Measurements from ENCODE around the gene ACSL1. TPM values are rescaled to one million over a fixed set of nuclear protein-coding genes. Genes with fewer than 3 reads are reported as not detected.
"Not testable (repeated sequence)": the region's sequence is repeated elsewhere in the genome, so short reads cannot be mapped to it uniquely, and the experiment has no call there.

ACSL1 gene
- polyA plus RNA-seq, 1 donor from 2014 or later = 30.7 TPM

DNA sequence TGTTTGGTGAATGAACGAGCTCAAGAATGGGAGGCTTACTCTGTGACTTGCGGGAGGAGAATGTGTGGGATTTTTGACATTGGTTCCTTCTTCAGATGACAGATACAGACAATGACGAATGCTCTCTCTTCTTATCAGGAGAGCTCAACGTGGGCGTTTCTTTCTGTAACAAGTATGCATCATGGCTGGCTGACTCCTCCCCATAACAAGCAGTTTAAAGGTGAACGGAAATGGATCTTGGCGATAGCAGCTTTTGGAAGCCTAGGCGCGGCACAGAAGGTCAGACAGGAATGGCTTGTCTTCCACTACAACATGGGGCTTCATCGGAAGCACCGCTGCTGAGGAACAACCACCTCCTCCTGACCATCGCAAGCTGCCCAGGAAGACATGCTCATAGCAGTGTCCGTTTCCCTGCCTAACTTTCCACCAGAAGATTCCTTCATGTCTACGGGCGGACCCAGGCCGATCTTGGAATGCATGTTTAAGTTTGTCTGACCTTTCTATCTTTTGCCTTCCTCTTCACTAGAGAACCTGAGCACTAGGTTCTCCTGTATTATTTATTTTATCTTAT lies 18.3 kb upstream of the ACSL1 start:
- no peaks in the 10 kb centered on the region for H3F3A ChIP-seq (ENCODE audit: insufficient read depth, low read length, poor library complexity, severe bottlenecking)
- H3K9me3 ChIP-seq (ENCODE audit: low read length) = no peaks in the 10 kb centered on the region
- no peak overlapping the region for H3K27ac ChIP-seq (ENCODE audit: low read length)
- H2AFZ ChIP-seq (ENCODE audit: low read depth, low read length) = no peak overlapping the region
- H3K4me3 ChIP-seq (ENCODE audit: low read length) = no peak overlapping the region
- H3K9ac ChIP-seq (ENCODE audit: low read length) = no peak overlapping the region
- H3K4me2 ChIP-seq (ENCODE audit: low read length) = no peak overlapping the region
- no peaks in the 10 kb centered on the region for H4K20me1 ChIP-seq (ENCODE audit: insufficient read depth)
- no peaks in the 10 kb centered on the region for H3K27me3 ChIP-seq (ENCODE audit: insufficient read depth, low read depth, low read length)
- H3K9me2 ChIP-seq (ENCODE audit: insufficient read depth, low read length) = no peaks in the 10 kb centered on the region
- TF ChIP-seq SMC3 (conservative IDR thresholded peaks at IDR 0.05; ENCODE audit: poor library complexity) (no peak), TAF1 (IDR thresholded peaks at IDR 0.05; ENCODE audit: low read depth) (no peak), POLR2AphosphoS5 (IDR thresholded peaks at IDR 0.05) (no peak), RAD21 (conservative IDR thresholded peaks at IDR 0.05) (no peak), EZH2 (IDR thresholded peaks at IDR 0.05; ENCODE audit: borderline replicate concordance, insufficient read depth, low read length, poor library complexity, severe bottlenecking) (no peak), MXI1 (conservative IDR thresholded peaks at IDR 0.05; ENCODE audit: poor library complexity, severe bottlenecking) (no peak), EP300 (conservative IDR thresholded peaks at IDR 0.05; ENCODE audit: poor library complexity, severe bottlenecking) (no peak)
- TF ChIP-seq, protein P1, sequence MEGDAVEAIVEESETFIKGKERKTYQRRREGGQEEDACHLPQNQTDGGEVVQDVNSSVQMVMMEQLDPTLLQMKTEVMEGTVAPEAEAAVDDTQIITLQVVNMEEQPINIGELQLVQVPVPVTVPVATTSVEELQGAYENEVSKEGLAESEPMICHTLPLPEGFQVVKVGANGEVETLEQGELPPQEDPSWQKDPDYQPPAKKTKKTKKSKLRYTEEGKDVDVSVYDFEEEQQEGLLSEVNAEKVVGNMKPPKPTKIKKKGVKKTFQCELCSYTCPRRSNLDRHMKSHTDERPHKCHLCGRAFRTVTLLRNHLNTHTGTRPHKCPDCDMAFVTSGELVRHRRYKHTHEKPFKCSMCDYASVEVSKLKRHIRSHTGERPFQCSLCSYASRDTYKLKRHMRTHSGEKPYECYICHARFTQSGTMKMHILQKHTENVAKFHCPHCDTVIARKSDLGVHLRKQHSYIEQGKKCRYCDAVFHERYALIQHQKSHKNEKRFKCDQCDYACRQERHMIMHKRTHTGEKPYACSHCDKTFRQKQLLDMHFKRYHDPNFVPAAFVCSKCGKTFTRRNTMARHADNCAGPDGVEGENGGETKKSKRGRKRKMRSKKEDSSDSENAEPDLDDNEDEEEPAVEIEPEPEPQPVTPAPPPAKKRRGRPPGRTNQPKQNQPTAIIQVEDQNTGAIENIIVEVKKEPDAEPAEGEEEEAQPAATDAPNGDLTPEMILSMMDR (IDR thresholded peaks at IDR 0.05; ENCODE audit: poor library complexity, severe bottlenecking) = no peak
- TF ChIP-seq, protein P2, sequence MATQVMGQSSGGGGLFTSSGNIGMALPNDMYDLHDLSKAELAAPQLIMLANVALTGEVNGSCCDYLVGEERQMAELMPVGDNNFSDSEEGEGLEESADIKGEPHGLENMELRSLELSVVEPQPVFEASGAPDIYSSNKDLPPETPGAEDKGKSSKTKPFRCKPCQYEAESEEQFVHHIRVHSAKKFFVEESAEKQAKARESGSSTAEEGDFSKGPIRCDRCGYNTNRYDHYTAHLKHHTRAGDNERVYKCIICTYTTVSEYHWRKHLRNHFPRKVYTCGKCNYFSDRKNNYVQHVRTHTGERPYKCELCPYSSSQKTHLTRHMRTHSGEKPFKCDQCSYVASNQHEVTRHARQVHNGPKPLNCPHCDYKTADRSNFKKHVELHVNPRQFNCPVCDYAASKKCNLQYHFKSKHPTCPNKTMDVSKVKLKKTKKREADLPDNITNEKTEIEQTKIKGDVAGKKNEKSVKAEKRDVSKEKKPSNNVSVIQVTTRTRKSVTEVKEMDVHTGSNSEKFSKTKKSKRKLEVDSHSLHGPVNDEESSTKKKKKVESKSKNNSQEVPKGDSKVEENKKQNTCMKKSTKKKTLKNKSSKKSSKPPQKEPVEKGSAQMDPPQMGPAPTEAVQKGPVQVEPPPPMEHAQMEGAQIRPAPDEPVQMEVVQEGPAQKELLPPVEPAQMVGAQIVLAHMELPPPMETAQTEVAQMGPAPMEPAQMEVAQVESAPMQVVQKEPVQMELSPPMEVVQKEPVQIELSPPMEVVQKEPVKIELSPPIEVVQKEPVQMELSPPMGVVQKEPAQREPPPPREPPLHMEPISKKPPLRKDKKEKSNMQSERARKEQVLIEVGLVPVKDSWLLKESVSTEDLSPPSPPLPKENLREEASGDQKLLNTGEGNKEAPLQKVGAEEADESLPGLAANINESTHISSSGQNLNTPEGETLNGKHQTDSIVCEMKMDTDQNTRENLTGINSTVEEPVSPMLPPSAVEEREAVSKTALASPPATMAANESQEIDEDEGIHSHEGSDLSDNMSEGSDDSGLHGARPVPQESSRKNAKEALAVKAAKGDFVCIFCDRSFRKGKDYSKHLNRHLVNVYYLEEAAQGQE (IDR thresholded peaks at IDR 0.05; ENCODE audit: borderline replicate concordance) = no peak
- H3K36me3 ChIP-seq (ENCODE audit: insufficient read depth, low read length) = no peaks in the 10 kb centered on the region
- H3K79me2 ChIP-seq (replicated peaks; ENCODE audit: insufficient read depth, low read length) = no peaks in the 10 kb centered on the region

DNA sequence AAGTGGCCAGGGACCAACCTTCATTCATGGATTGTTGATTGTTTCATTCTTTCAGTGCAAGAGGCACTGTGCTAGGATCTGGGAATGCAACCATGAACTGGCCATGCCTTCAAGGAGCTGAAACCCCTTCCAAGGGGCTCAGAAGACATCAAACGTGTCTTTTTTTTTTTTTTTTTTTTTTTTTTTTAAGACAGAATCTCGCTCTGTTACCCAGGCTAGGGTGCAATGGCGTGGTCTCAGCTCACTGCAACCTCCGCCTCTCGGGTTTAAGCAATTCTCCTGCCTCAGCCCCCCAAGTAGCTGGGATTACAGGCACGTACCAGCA lies 13.3 kb upstream of the ACSL1 start:
- H3K4me2 ChIP-seq (ENCODE audit: low read length); H4K20me1 ChIP-seq (ENCODE audit: insufficient read depth); H3K79me2 ChIP-seq (replicated peaks; ENCODE audit: insufficient read depth, low read length); H2AFZ ChIP-seq (ENCODE audit: low read depth, low read length); H3K9me3 ChIP-seq (ENCODE audit: low read length); H3K9me2 ChIP-seq (ENCODE audit: insufficient read depth, low read length); H3K27ac ChIP-seq (ENCODE audit: low read length); H3F3A ChIP-seq (ENCODE audit: insufficient read depth, low read length, poor library complexity, severe bottlenecking); H3K36me3 ChIP-seq (ENCODE audit: insufficient read depth, low read length); H3K4me3 ChIP-seq (ENCODE audit: low read length); H3K9ac ChIP-seq (ENCODE audit: low read length); H3K27me3 ChIP-seq (ENCODE audit: insufficient read depth, low read depth, low read length): not testable (repeated sequence)
